ENCODE data around the gene NXNL2.

Gene NXNL2

DNA sequence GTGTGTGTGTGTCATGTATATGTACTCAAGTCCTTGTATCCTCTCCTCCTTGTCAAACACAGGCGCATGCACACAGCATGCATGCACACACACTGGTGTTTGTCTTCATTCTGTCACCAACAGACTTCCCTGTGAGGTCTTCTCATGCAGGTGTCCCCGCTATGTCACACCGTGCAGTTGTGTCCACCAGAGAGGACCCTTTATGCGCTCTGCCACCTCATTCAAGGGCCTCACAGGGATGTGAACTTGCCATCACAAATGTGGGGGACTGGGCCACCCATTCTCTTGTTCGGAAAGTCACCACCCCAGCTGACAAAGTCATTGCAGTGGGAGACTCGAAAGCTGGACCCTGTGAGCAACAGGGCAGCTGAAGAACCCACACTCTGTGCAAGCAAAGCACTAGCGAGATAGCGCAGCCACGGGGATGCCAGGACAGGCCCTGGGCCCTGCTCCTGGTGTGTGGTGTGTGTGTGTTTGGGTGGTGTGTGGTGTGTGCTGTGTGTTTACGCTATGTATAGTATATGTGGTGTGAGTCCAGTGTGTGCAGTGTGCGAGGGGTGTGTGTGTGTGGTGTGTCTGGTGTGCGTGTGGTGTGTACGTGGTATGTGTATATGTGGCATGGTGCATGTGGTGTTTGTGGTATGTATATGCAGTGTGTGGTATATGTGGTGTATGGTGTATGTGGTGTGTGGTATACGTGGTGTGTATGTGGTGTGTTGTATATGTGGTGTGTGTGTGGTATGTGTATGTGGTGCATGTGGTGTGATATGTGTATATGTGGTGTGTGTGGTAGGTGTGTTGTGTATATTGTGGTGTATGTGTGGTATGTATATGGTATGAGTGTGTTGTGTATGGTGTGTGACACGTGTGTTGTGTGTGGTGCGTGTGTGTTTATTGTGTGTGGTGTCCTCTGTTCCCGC is 30.9 kb upstream of the NXNL2 start:
- no peaks in the 10 kb centered on the region for H3K79me2 ChIP-seq (ENCODE audit: low read length)
- no peaks in the 10 kb centered on the region for H4K20me1 ChIP-seq (ENCODE audit: insufficient read depth, low read length)
- no peak overlapping the region for H3K27ac ChIP-seq (ENCODE audit: low read length)
- H2AFZ ChIP-seq (ENCODE audit: low read depth, low read length): no peak overlapping the region
- H3K9me3 ChIP-seq (ENCODE audit: insufficient read depth, low read length): no peaks in the 10 kb centered on the region
- no peaks in the 10 kb centered on the region for H3K27me3 ChIP-seq (ENCODE audit: low read depth, low read length)
- H3K9ac ChIP-seq (ENCODE audit: low read length): no peak overlapping the region
- H3K4me2 ChIP-seq (ENCODE audit: low read length): no peak overlapping the region
- no peaks in the 10 kb centered on the region for H3K36me3 ChIP-seq (replicated peaks; ENCODE audit: low read depth, low read length)
- no peak for TF ChIP-seq EZH2phosphoT487 (IDR thresholded peaks at IDR 0.05; ENCODE audit: low read depth)
- TF ChIP-seq CTCF (IDR thresholded peaks at IDR 0.05; ENCODE audit: low read depth, low read length): no peak
- H3K4me3 ChIP-seq (ENCODE audit: low read length): no peak overlapping the region
- H3K4me1 ChIP-seq (ENCODE audit: low read length): no peaks in the 10 kb centered on the region

DNA sequence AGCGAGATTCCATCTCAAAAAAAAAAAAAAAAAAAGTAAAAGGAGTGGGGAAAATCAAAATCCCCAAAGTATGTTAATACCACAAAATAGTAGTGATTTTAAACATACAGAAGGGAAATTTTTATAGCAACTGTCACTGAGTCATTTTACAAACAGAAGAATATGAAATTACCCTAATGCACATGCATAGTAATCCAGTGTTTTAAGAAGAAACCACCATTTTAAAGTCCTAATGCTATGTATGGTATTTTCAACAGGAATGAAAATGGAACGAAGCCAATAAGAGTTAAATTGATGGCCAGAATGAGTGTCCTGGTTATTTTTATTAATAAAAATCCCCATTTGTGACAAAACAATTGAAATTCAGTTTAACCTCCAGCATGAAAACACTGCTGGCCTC is 26.7 kb upstream of the NXNL2 start:
- 0 out of 2 replicates have a peak, but pooled peaks cover 4% of the 10 kb centered on the region for H3K27me3 ChIP-seq (ENCODE audit: low read depth, low read length)
- no peaks in the 10 kb centered on the region for H3K36me3 ChIP-seq (replicated peaks; ENCODE audit: low read depth, low read length)
- no peaks in the 10 kb centered on the region for H3K4me1 ChIP-seq (ENCODE audit: low read length)
- H3K9me3 ChIP-seq (ENCODE audit: insufficient read depth, low read length): no peaks in the 10 kb centered on the region
- no peak overlapping the region for H3K27ac ChIP-seq (ENCODE audit: low read length)
- H3K4me3 ChIP-seq (ENCODE audit: low read length): no peak overlapping the region
- no peaks in the 10 kb centered on the region for H4K20me1 ChIP-seq (ENCODE audit: insufficient read depth, low read length)
- no peak overlapping the region for H2AFZ ChIP-seq (ENCODE audit: low read depth, low read length)
- no peak overlapping the region for H3K9ac ChIP-seq (ENCODE audit: low read length)
- no peak for TF ChIP-seq CTCF (IDR thresholded peaks at IDR 0.05; ENCODE audit: low read depth, low read length)
- TF ChIP-seq EZH2phosphoT487 (IDR thresholded peaks at IDR 0.05; ENCODE audit: low read depth): no peak
- no peak overlapping the region for H3K4me2 ChIP-seq (ENCODE audit: low read length)
- H3K79me2 ChIP-seq (ENCODE audit: low read length): no peaks in the 10 kb centered on the region

DNA sequence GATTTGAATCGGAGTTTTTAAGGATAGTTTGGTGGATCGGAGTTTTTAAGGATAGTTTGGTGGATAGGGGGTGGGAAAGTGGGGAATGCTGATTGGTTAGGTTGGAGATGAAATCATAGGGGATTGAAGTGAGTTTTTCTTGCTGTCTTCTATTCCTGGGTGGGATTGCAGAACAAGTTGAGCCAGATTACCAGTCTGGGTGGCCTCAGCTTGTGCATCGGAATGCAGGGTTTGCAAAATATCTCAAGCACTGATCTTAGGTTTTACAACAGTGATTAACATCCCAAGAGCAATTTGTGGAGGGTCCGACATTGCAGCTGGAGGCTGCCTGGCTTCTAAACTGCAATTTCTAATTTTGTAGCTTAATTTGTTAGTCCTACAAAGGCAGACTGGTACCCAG is 23.1 kb upstream of the NXNL2 start:
- no peaks in the 10 kb centered on the region for H3K4me1 ChIP-seq (ENCODE audit: low read length)
- H3K4me2 ChIP-seq (ENCODE audit: low read length): no peak overlapping the region
- no peaks in the 10 kb centered on the region for H3K36me3 ChIP-seq (replicated peaks; ENCODE audit: low read depth, low read length)
- H3K79me2 ChIP-seq (ENCODE audit: low read length): no peaks in the 10 kb centered on the region
- no peak overlapping the region for H3K4me3 ChIP-seq (ENCODE audit: low read length)
- no peak overlapping the region for H3K9ac ChIP-seq (ENCODE audit: low read length)
- TF ChIP-seq EZH2phosphoT487 (IDR thresholded peaks at IDR 0.05; ENCODE audit: low read depth) (no peak), CTCF (IDR thresholded peaks at IDR 0.05; ENCODE audit: low read depth, low read length) (no peak)
- H2AFZ ChIP-seq (ENCODE audit: low read depth, low read length): no peak overlapping the region
- H3K27me3 ChIP-seq (ENCODE audit: low read depth, low read length): 0 out of 2 replicates have a peak, but pooled peaks cover 4% of the 10 kb centered on the region
- no peaks in the 10 kb centered on the region for H4K20me1 ChIP-seq (ENCODE audit: insufficient read depth, low read length)
- no peak overlapping the region for H3K27ac ChIP-seq (ENCODE audit: low read length)
- no peaks in the 10 kb centered on the region for H3K9me3 ChIP-seq (ENCODE audit: insufficient read depth, low read length)

GRCh38 chr9:88514247-88514646 is 20.7 kb upstream of the NXNL2 start:
- H3K27me3 ChIP-seq (ENCODE audit: low read depth, low read length): 0 out of 2 replicates have a peak, but pooled peaks cover 4% of the 10 kb centered on the region
- H3K4me2 ChIP-seq (ENCODE audit: low read length): no peak overlapping the region
- no peak overlapping the region for H3K27ac ChIP-seq (ENCODE audit: low read length)
- H3K9ac ChIP-seq (ENCODE audit: low read length): no peak overlapping the region
- no peaks in the 10 kb centered on the region for H4K20me1 ChIP-seq (ENCODE audit: insufficient read depth, low read length)
- H3K4me3 ChIP-seq (ENCODE audit: low read length): no peak overlapping the region
- no peak for TF ChIP-seq CTCF (IDR thresholded peaks at IDR 0.05; ENCODE audit: low read depth, low read length)
- TF ChIP-seq EZH2phosphoT487 (IDR thresholded peaks at IDR 0.05; ENCODE audit: low read depth): no peak
- H3K36me3 ChIP-seq (replicated peaks; ENCODE audit: low read depth, low read length): no peaks in the 10 kb centered on the region
- no peak overlapping the region for H2AFZ ChIP-seq (ENCODE audit: low read depth, low read length)
- H3K9me3 ChIP-seq (ENCODE audit: insufficient read depth, low read length): no peaks in the 10 kb centered on the region
- H3K4me1 ChIP-seq (ENCODE audit: low read length): no peaks in the 10 kb centered on the region
- no peaks in the 10 kb centered on the region for H3K79me2 ChIP-seq (ENCODE audit: low read length)
